IMR-90 (cell line): ENCODE measurements around the gene PPA2. TPM values are rescaled to one million over a fixed set of nuclear protein-coding genes. Genes with fewer than 3 reads are reported as not detected.

Experiments
- ATAC-seq: fragments of 200-7000 bp; cut with Tn5 transposase; 2 replicates; pipeline ENCODE4 v1.9.1; 2020; ENCODE audit warnings: low read depth, mild to moderate bottlenecking, moderate library complexity
- BruUV-seq: library from RNA; stranded (reverse); fragments of 400-500 nt; replicated peaks from 2 replicates; lab custom pipeline; 2021; lab: Mats Ljungman, UMichigan
- CTCF ChIA-PET: fragments of 300-600 bp; formaldehyde crosslinking; extraction: SDS; loops from one replicate; lab custom pipeline; 2021; ENCODE audit warnings: antibody characterized with exemption; lab: Yijun Ruan, JAX
- POLR2A ChIA-PET: fragments of 300-600 bp; sonication (Branson Sonifier 250); formaldehyde crosslinking; loops from one replicate; lab custom pipeline; 2022; ENCODE audit warnings: antibody characterized with exemption; ENCODE audit not compliant: unreplicated experiment; lab: Charles Lee
- DNase-seq: peaks from one replicate; pipeline ENCODE4 v3.0.0; 2013
- H2AFZ ChIP-seq: replicated peaks from 2 replicates; pipeline ENCODE3; 2013; ENCODE audit warnings: low read length, mild to moderate bottlenecking; ENCODE audit not compliant: poor library complexity
- H2AK5ac ChIP-seq: 2 replicates; pipeline ENCODE4 v1.6.1; 2013; ENCODE audit warnings: low read depth, low read length, inconsistent platforms
- H2AK9ac ChIP-seq: replicated peaks from 2 replicates; pipeline ENCODE3; 2013; ENCODE audit warnings: mild to moderate bottlenecking, low read depth, low read length, moderate library complexity; ENCODE audit not compliant: poor library complexity
- H2BK120ac ChIP-seq: 2 replicates; pipeline ENCODE4 v1.6.1; 2013; ENCODE audit warnings: low read depth, low read length, inconsistent platforms
- H2BK15ac ChIP-seq: 3 replicates; pipeline ENCODE4 v1.6.1; 2013; ENCODE audit warnings: low read depth, low read length, inconsistent platforms
- H2BK20ac ChIP-seq: 2 replicates; pipeline ENCODE4 v1.6.1; 2013; ENCODE audit warnings: low read depth, mild to moderate bottlenecking, inconsistent platforms, low read length, moderate library complexity
- H2BK5ac ChIP-seq: 2 replicates; pipeline ENCODE4 v1.6.1; 2013; ENCODE audit warnings: mild to moderate bottlenecking, low read depth, low read length, inconsistent platforms; ENCODE audit not compliant: poor library complexity, severe bottlenecking
- H3K14ac ChIP-seq: replicated peaks from 2 replicates; pipeline ENCODE4 v1.6.1; 2013; ENCODE audit warnings: low read depth, low read length, inconsistent platforms
- H3K18ac ChIP-seq: 2 replicates; pipeline ENCODE4 v1.6.1; 2013; ENCODE audit warnings: low read depth, low read length, control low read depth
- H3K23ac ChIP-seq: 2 replicates; pipeline ENCODE4 v1.6.1; 2013; ENCODE audit warnings: low read depth, low read length, inconsistent platforms
- H3K27ac ChIP-seq: 2 replicates; pipeline ENCODE4 v1.5.1; 2013; ENCODE audit warnings: mild to moderate bottlenecking, control low read depth, low read length; ENCODE audit not compliant: insufficient read depth
- H3K27me3 ChIP-seq: 2 replicates; pipeline ENCODE4 v1.6.1; 2013; ENCODE audit warnings: low read length; ENCODE audit not compliant: control insufficient read depth, insufficient read depth
- H3K36me3 ChIP-seq: 2 replicates; pipeline ENCODE4 v1.6.1; 2013; ENCODE audit warnings: low read length, mixed read lengths; ENCODE audit not compliant: control insufficient read depth, insufficient read depth
- H3K4ac ChIP-seq: 2 replicates; pipeline ENCODE4 v1.6.1; 2013; ENCODE audit warnings: low read depth, low read length, inconsistent platforms
- H3K4me1 ChIP-seq: 2 replicates; pipeline ENCODE4 v1.6.1; 2013; ENCODE audit warnings: low read length, mixed read lengths; ENCODE audit not compliant: control insufficient read depth, insufficient read depth
- H3K4me2 ChIP-seq: 2 replicates; pipeline ENCODE4 v1.6.1; 2013; ENCODE audit warnings: low read depth, mild to moderate bottlenecking, control low read depth, low read length, moderate library complexity
- H3K4me3 ChIP-seq: 2 replicates; pipeline ENCODE4 v1.5.1; 2013; ENCODE audit warnings: low read depth, mild to moderate bottlenecking, control low read depth, low read length, moderate library complexity; ENCODE audit not compliant: insufficient read depth
- H3K56ac ChIP-seq: 2 replicates; pipeline ENCODE4 v1.6.1; 2013; ENCODE audit warnings: low read length, inconsistent platforms; ENCODE audit not compliant: insufficient read depth; ENCODE audit errors: extremely low read depth
- H3K79me1 ChIP-seq, 2 experiments: 2 replicates each; pipeline ENCODE4 v1.6.1; 2013; ENCODE audit warnings: low read length in 2 of 2, inconsistent platforms in 1 of 2, low read depth in 1 of 2
- H3K9ac ChIP-seq: 2 replicates; pipeline ENCODE4 v1.6.1; 2013; ENCODE audit warnings: low read depth, low read length, control low read depth
- H3K9me1 ChIP-seq: 2 replicates; pipeline ENCODE4 v1.6.1; 2013; ENCODE audit warnings: low read length, inconsistent platforms; ENCODE audit not compliant: insufficient read depth
- H3K9me3 ChIP-seq: 2 replicates; pipeline ENCODE4 v1.6.1; 2013; ENCODE audit warnings: low read length; ENCODE audit not compliant: control insufficient read depth, insufficient read depth
- H4K20me1 ChIP-seq: 2 replicates; pipeline ENCODE4 v1.6.1; 2013; ENCODE audit warnings: low read length, inconsistent platforms; ENCODE audit not compliant: insufficient read depth
- H4K5ac ChIP-seq: 2 replicates; pipeline ENCODE4 v1.6.1; 2013; ENCODE audit warnings: mild to moderate bottlenecking, low read depth, low read length, control low read depth
- H4K8ac ChIP-seq, 2 experiments: 2 replicates each; pipeline ENCODE4 v1.6.1; 2013; ENCODE audit warnings: low read depth in 2 of 2, low read length in 2 of 2, control low read depth in 1 of 2, inconsistent platforms in 1 of 2
- H4K91ac ChIP-seq: 2 replicates; pipeline ENCODE4 v1.6.1; 2013; ENCODE audit warnings: low read depth, low read length, inconsistent platforms; ENCODE audit not compliant: insufficient read depth
- CEBPB ChIP-seq: IDR thresholded peaks from 2 replicates; pipeline ENCODE4 v1.6.1; 2012; ENCODE audit warnings: low read depth, low read length, improper control_type of control experiment
- CHD1 ChIP-seq: IDR thresholded peaks from 2 replicates; pipeline ENCODE4 v1.6.1; 2012; ENCODE audit warnings: low read depth, low read length, improper control_type of control experiment
- FOS ChIP-seq: fragments of 150-350 bp; IDR thresholded peaks from 2 replicates; pipeline ENCODE4 v1.6.1; 2016; ENCODE audit warnings: low read depth, low read length
- MAZ ChIP-seq: IDR thresholded peaks from 2 replicates; pipeline ENCODE4 v1.6.1; 2012; ENCODE audit warnings: low read depth, mild to moderate bottlenecking, low read length, improper control_type of control experiment, moderate library complexity, borderline replicate concordance
- MXI1 ChIP-seq: IDR thresholded peaks from 2 replicates; pipeline ENCODE4 v1.6.1; 2012; ENCODE audit warnings: low read depth, mild to moderate bottlenecking, low read length, moderate library complexity, borderline replicate concordance
- RAD21 ChIP-seq: IDR thresholded peaks from 2 replicates; pipeline ENCODE4 v1.6.1; 2012; ENCODE audit warnings: low read length, improper control_type of control experiment
- USF2 ChIP-seq: fragments of 150-350 bp; IDR thresholded peaks from 2 replicates; pipeline ENCODE4 v1.6.1; 2017; ENCODE audit warnings: mild to moderate bottlenecking, antibody characterized with exemption, low read length, low read depth
- WGBS, 2 experiments: methylation state at CpG; one replicate each; pipeline versions ENCODE4 v1.1.5 to v1.1.7; 2013; ENCODE audit warnings: missing lambda C conversion rate in 2 of 2; ENCODE audit not compliant: insufficient read length in 1 of 2; ENCODE audit errors: extremely low coverage in 2 of 2; 5-methylcytosine and 5-hydroxymethylcytosine counted together
- dilution Hi-C: fragments of 300-500 bp; cut with HindIII; formaldehyde crosslinking; loops from one replicate; pipeline ENCODE4 v1.14.3; 2018; ENCODE audit warnings: low sequenced_read_pairs; ENCODE audit not compliant: unreplicated experiment
- in situ Hi-C: fragments of 300-500 bp; cut with MboI; formaldehyde crosslinking; loops from 3 replicates; pipeline ENCODE4 v1.14.3; 2019; ENCODE audit warnings: low sequenced_read_pairs, inconsistent platforms, mixed read lengths
- intact Hi-C: fragments of 100-400 bp; cut with micrococcal nuclease; formaldehyde crosslinking; loops from 2 replicates; pipeline ENCODE4 v1.10.0; 2022
- polyA plus RNA-seq, 3 experiments: library from polyadenylated mRNA; depleted of rRNA; stranded (reverse); fragments of >200 nt; gene quantifications; 2 replicates each; pipeline ENCODE4 v1.2.3, GENCODE V29; 2012; ENCODE audit warnings: low replicate concordance in 1 of 3
- total RNA-seq: library from RNA; depleted of rRNA; stranded (reverse); fragments of >200 nt; gene quantifications from 2 replicates; pipeline ENCODE4 v1.2.3, GENCODE V29; 2012

Gene PPA2
- total and polyA plus RNA-seq, 2 of the 4 experiments (the other 2 are of a cell fraction): 43.1 to 52.5 TPM

DNA sequence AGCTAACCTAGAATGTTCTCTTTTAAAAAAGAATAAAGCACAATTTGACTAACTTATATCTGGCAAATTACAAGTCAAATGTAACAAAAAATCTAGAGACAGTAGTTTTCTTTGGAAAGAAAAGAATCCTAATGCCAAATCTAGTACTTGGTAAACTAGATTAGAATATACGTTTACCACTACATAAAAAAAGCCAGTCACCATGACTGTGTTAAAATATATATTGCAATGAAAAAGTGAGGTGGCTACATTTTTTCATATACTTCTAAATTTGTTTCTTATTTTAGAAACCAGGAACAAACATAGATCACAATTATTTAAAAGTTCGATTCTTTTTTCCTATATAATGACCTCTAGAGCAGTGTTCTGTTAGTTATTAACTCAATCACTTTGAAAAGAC lies 29.6 kb upstream of the PPA2 start:
- Histone ChIP-seq H2AFZ (no peak overlapping the region), H4K5ac (no peak overlapping the region), H2AK9ac (no peak overlapping the region), H3K9me3 (no peaks in the 10 kb centered on the region), H2BK5ac (no peak overlapping the region), H3K4me3 (no peak overlapping the region), H3K56ac (no peak overlapping the region), H4K91ac (no peak overlapping the region), H3K4me1 (no peaks in the 10 kb centered on the region), H4K8ac (no peak overlapping the region), H3K18ac (no peak overlapping the region), H3K9ac (no peak overlapping the region), H3K4me2 (no peak overlapping the region), H3K9me1 (no peaks in the 10 kb centered on the region), H3K27me3 (no peaks in the 10 kb centered on the region), H2AK5ac (no peak overlapping the region), H3K4ac (no peak overlapping the region), H3K27ac (no peak overlapping the region), H3K14ac (no peak overlapping the region), H4K20me1 (no peaks in the 10 kb centered on the region), H3K36me3 (no peaks in the 10 kb centered on the region), H3K79me1 (no peaks in the 10 kb centered on the region), H2BK15ac (no peak overlapping the region), H3K23ac (no peak overlapping the region), H2BK120ac (no peak overlapping the region), H2BK20ac (no peak overlapping the region)
- BruUV-seq: no TSS peak
- ChIA-PET POLR2A (no interaction called here), CTCF (no interaction called here)
- WGBS, 2 experiments: no CpG with 5 or more reads among the region's 2 CpGs
- intact Hi-C loops: no loop called here
- ATAC-seq (no peak), DNase-seq (no peak)
- TF ChIP-seq RAD21: no peak
- no peak for TF ChIP-seq MXI1
- TF ChIP-seq CEBPB: no peak
- no peak for TF ChIP-seq MAZ
- no peak for TF ChIP-seq FOS
- TF ChIP-seq USF2: no peak
- TF ChIP-seq CHD1: no peak
- in situ Hi-C loops: no loop called here
- dilution Hi-C loops: no loop called here
